GM10248 (cell line): ENCODE results near the gene HECTD3.
"Not testable (repeated sequence)": the region's sequence is repeated elsewhere in the genome, so short reads cannot be mapped to it uniquely, and the experiment has no call there.

Experiments
- CTCF ChIA-PET: fragments of 300-600 bp; sonication (Branson Sonifier 250); formaldehyde crosslinking; extraction: SDS; loops from one replicate; lab custom pipeline; 2021; ENCODE audit warnings: antibody characterized with exemption; lab: Yijun Ruan, JAX
- POLR2A ChIA-PET: fragments of 350-650 bp; sonication (Branson Sonifier 250); formaldehyde crosslinking; extraction: SDS; loops from one replicate; lab custom pipeline; 2020; ENCODE audit warnings: antibody characterized with exemption; lab: Yijun Ruan, JAX
- DNase-seq: peaks from one replicate; pipeline ENCODE4 v3.0.0; 2012; ENCODE audit errors: extremely low spot score
- TF ChIP-seq, protein P1 (sequence below): IDR thresholded peaks from 2 replicates; pipeline ENCODE4 v1.5.1; 2012; ENCODE audit warnings: mild to moderate bottlenecking, low read depth; ENCODE audit errors: extremely low read depth, missing control alignments, control extremely low read depth

HECTD3 gene

DNA sequence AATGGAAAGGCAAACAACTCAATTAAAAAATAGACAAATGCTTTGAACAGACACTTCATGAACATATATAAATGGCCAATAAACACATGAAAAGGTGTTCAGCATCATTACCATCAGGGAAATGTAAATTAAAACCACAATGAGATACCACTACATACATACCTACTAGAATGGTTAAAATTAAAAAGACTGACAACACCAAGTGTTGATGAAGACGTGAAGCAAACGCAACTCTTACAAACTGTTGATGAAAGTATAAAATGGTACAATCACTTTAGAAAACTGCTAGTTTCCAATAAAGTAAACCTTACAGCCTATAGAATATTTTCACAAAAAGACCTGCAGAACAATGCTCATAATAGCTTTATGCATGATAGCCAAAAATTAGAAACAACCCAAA lies 34.9 kb downstream of the HECTD3 start:
- POLR2A ChIA-PET, result no interaction called here
- TF ChIP-seq, protein P1, sequence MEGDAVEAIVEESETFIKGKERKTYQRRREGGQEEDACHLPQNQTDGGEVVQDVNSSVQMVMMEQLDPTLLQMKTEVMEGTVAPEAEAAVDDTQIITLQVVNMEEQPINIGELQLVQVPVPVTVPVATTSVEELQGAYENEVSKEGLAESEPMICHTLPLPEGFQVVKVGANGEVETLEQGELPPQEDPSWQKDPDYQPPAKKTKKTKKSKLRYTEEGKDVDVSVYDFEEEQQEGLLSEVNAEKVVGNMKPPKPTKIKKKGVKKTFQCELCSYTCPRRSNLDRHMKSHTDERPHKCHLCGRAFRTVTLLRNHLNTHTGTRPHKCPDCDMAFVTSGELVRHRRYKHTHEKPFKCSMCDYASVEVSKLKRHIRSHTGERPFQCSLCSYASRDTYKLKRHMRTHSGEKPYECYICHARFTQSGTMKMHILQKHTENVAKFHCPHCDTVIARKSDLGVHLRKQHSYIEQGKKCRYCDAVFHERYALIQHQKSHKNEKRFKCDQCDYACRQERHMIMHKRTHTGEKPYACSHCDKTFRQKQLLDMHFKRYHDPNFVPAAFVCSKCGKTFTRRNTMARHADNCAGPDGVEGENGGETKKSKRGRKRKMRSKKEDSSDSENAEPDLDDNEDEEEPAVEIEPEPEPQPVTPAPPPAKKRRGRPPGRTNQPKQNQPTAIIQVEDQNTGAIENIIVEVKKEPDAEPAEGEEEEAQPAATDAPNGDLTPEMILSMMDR, result no peak
- CTCF ChIA-PET, result no interaction called here
- no peak for DNase-seq

DNA sequence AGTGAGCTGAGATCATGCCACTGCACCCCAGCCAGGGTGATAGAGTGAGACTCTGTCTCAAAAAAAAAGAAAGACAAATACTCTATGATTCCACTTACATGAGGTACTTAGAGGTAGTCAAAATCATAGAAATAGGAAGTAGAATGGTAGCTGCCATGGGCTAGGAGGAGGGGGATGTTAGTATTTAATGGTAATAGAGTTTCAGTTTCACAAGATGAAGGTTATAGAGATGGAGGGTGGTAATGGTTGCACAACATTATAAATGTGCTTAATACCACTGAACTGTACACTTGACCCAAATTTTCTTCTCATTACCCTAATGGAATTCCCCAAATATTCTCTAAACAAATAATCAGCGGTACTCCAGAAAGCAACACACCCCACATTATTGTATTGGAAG lies 37.5 kb downstream of the HECTD3 start:
- TF ChIP-seq, protein P1, result no peak
- DNase-seq, result no peak
- ChIA-PET POLR2A (interaction anchor here (0.7 kb wide), 1 partner anchor 174 kb away, joined by 4 read pairs; no protein-coding TSS in a partner anchor), CTCF (no interaction called here)

DNA sequence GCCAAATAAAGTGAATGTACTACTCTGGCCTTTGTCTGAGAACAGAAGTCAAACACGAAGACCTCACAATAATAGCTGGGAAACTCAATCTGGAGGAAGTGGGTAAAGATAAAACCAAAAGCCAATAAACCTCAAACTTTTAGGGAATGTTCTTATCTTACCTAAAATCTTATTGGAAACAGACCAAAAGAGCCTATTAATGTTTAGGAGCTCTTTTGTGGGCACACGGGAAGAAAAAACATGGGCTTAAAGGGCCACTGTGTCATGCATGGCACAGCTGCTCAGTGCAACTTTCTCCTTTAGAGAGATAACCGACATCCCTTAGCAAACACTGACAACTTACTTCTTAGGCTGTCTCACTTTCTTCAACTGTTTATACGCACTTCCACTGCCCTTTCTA lies 40.8 kb downstream of the HECTD3 start:
- TF ChIP-seq, protein P1, result no peak
- ChIA-PET POLR2A (no interaction called here), CTCF (interaction anchor here (1.1 to 1.5 kb wide), 4 partner anchors 9 to 330 kb away, joined by 3 read pairs; no protein-coding TSS in a partner anchor)
- no peak for DNase-seq

DNA sequence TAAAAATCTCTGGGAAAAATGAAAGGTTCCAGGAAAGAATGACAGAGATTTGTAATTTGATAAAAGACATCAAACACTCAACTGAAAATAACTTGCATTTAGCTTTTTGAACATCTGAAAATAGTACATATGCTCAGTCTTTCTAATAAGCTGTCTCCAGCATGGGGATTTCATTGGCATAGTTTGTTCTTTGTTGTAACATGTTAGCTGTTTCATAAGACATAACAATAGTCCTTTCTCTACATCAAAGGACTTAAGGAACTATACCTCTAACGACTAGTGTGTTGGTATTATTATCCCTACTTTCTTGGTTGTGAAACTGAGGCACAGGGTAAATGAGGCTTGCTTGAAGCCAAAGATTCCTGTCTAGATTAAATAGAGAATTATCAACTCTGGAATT lies 46.7 kb downstream of the HECTD3 start:
- no peak for DNase-seq
- ChIA-PET CTCF (interaction anchor here (1.3 to 2.0 kb wide), 2 partner anchors 32 to 50 kb away, joined by 4 to 9 read pairs; no protein-coding TSS in a partner anchor), POLR2A (no interaction called here)
- TF ChIP-seq, protein P1, result no peak

DNA sequence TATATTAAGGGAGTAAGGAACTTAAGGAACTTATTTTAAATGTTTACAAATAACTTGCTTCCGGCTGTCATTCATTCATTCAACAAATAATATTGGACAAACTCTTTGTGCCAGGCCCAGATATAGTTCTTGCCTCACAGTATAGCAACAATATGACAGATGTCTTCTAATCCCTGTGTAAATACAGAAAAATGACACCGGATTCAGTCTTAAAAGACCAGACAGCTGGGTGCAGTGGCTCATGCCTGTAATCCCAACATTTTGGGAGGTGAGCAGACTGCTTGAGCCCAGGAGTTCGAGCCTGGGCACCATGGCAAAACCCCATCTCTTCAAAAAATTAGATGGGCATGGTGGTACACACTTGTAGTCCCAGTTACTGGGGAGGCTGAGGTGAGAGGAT lies 48.4 kb downstream of the HECTD3 start:
- ChIA-PET CTCF (interaction anchor here (2.0 kb wide), 1 partner anchor 51 kb away, joined by 9 read pairs; no protein-coding TSS in a partner anchor), POLR2A (no interaction called here)
- DNase-seq, result no peak
- TF ChIP-seq, protein P1, result no peak

DNA sequence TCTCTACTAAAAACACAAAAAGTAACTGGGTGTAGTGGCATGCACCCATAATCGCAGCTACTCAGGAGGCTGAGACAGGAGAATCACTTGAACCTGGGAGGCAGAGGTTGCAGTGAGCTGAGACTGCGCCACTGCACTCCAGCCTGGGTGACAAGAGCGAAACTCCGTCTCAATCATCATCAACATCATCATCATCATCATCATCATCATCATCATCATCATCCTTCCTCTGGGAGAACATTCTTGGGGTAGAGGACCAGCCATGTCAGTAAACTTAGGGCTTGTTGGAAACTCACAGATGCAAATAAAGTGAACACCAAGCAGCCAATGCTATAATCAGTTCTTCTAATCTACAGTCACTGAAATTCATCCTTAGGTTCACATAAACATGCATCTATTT lies 49.1 kb downstream of the HECTD3 start:
- DNase-seq, POLR2A ChIA-PET: not testable (repeated sequence)
- CTCF ChIA-PET, result interaction anchor here (1.7 kb wide), 1 partner anchor 12 kb away, joined by 5 read pairs; no protein-coding TSS in a partner anchor

DNA sequence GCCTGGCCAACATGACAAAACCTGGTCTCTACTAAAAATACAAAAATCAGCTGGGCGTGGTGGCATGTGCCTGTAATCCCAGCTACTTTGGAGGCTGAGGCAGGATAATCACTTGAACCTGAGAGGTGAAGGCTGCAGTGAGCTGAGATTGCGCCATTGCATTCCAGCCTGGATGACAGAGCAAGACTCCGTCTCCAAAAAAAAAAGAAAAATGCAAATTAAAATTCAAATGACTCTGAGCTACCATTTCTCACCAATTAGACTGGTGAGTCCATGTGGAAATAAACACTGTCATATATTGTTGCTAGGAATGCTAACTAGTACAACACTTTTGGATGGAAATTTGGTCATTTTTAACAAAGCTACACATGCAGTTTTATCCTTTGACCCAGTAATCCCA lies 53.6 kb downstream of the HECTD3 start:
- not testable (repeated sequence) for DNase-seq
- ChIA-PET POLR2A (interaction anchor here (0.7 kb wide), 1 partner anchor 564 kb away, joined by 3 read pairs; the partner anchor contains the start of gene PRDX1), CTCF (interaction anchor here (1.0 to 1.7 kb wide), 4 partner anchors 9 to 71 kb away, joined by 3 to 6 read pairs (median 3); no protein-coding TSS in a partner anchor)

DNA sequence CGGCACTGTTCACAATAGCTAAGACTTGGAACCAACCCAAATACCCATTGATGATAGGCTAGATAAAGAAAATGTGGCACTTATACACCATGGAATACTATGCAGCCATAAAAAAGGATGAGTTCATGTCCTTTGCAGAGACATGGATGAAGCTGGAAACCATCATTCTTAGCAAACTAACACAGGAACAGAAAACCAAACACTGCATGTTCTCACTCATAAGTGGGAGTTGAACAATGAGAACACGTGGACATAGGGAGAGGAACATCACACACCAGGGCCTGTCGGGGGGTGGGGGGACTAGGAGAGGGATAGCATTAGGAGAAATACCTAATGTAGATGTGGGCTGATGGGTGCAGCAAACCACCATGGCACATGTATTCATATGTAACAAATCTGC lies 55.0 kb downstream of the HECTD3 start:
- POLR2A ChIA-PET, result not testable (repeated sequence)
- CTCF ChIA-PET, result interaction anchor here (1.1 kb wide), 1 partner anchor 14 kb away, joined by 3 read pairs; no protein-coding TSS in a partner anchor

More for the DNA sequence above, 55.0 kb downstream of the HECTD3 start:
- DNase-seq, result not testable (repeated sequence)
